Loucy (cell line): ENCODE measurements around the gene PLEKHA4.

Experiments
- H2AFZ ChIP-seq: fragments of 200-600 bp; sonication (generic); 2 replicates; pipeline ENCODE4 v1.6.0; 2016; ENCODE audit warnings: antibody characterized with exemption, mild to moderate bottlenecking, low read length, moderate library complexity
- H3F3A ChIP-seq: fragments of 200-600 bp; 2 replicates; pipeline ENCODE4 v1.6.0; 2016; ENCODE audit warnings: antibody characterized with exemption, low read depth, mild to moderate bottlenecking
- H3K27me3 ChIP-seq: fragments of 200-600 bp; sonication (generic); 2 replicates; pipeline ENCODE4 v1.6.1; 2014; ENCODE audit warnings: low read length, mild to moderate bottlenecking; ENCODE audit not compliant: insufficient read depth, poor library complexity, severe bottlenecking
- H3K36me3 ChIP-seq: fragments of 200-600 bp; sonication (generic); 2 replicates; pipeline ENCODE4 v1.6.1; 2016; ENCODE audit warnings: low read length; ENCODE audit not compliant: insufficient read depth
- H3K4me1 ChIP-seq: fragments of 200-600 bp; sonication (generic); 2 replicates; pipeline ENCODE4 v1.5.1; 2014; ENCODE audit warnings: low read length, mild to moderate bottlenecking; ENCODE audit not compliant: insufficient read depth, poor library complexity, severe bottlenecking
- H3K4me2 ChIP-seq: fragments of 200-600 bp; sonication (generic); 2 replicates; pipeline ENCODE4 v1.6.0; 2014; ENCODE audit warnings: antibody characterized with exemption, low read length, low read depth, mild to moderate bottlenecking; ENCODE audit not compliant: poor library complexity, severe bottlenecking
- H3K4me3 ChIP-seq: fragments of 200-600 bp; sonication (generic); 2 replicates; pipeline ENCODE4 v1.5.1; 2014; ENCODE audit warnings: low read length, mild to moderate bottlenecking, mixed read lengths; ENCODE audit not compliant: poor library complexity, severe bottlenecking
- H3K79me2 ChIP-seq: fragments of 200-600 bp; sonication (generic); 2 replicates; pipeline ENCODE4 v1.6.1; 2014; ENCODE audit warnings: low read length; ENCODE audit not compliant: insufficient read depth
- H3K9ac ChIP-seq: fragments of 200-600 bp; sonication (generic); 2 replicates; pipeline ENCODE4 v1.6.0; 2014; ENCODE audit warnings: mild to moderate bottlenecking, low read depth, low read length, moderate library complexity; ENCODE audit not compliant: poor library complexity, severe bottlenecking
- H3K9me2 ChIP-seq: fragments of 200-600 bp; sonication (generic); replicated peaks from 2 replicates; pipeline ENCODE4 v1.6.1; 2016; ENCODE audit warnings: low read depth, low read length, mixed read lengths
- H3K9me3 ChIP-seq: fragments of 200-600 bp; sonication (generic); 2 replicates; pipeline ENCODE4 v1.6.1; 2014; ENCODE audit warnings: mild to moderate bottlenecking, antibody characterized with exemption, low read length, low read depth; ENCODE audit not compliant: insufficient read depth
- H4K20me1 ChIP-seq: fragments of 200-600 bp; sonication (generic); 2 replicates; pipeline ENCODE4 v1.6.0; 2014; ENCODE audit warnings: antibody characterized with exemption, low read length, mild to moderate bottlenecking; ENCODE audit not compliant: insufficient read depth, poor library complexity, severe bottlenecking
- CTCF ChIP-seq: fragments of 200-600 bp; sonication (generic); conservative IDR thresholded peaks from 2 replicates; pipeline ENCODE4 v1.5.1; 2014; ENCODE audit warnings: mild to moderate bottlenecking, antibody characterized with exemption, low read length
- EZH2phosphoT487 ChIP-seq: fragments of 200-600 bp; IDR thresholded peaks from 2 replicates; pipeline ENCODE4 v1.6.1; 2018; ENCODE audit warnings: antibody characterized with exemption, mild to moderate bottlenecking, moderate library complexity, borderline replicate concordance

PLEKHA4 gene

GRCh38 chr19:48858984-48859710 lies 9.3 kb downstream of the PLEKHA4 start:
- no peaks in the 10 kb centered on the region for H3K36me3 ChIP-seq
- H3K9ac ChIP-seq: no peak overlapping the region
- no peaks in the 10 kb centered on the region for H3F3A ChIP-seq
- no peaks in the 10 kb centered on the region for H3K9me2 ChIP-seq
- H3K4me2 ChIP-seq: no peak overlapping the region
- no peaks in the 10 kb centered on the region for H4K20me1 ChIP-seq
- no peak overlapping the region for H3K4me3 ChIP-seq
- no peaks in the 10 kb centered on the region for H3K4me1 ChIP-seq
- H3K27me3 ChIP-seq: no peaks in the 10 kb centered on the region
- no peaks in the 10 kb centered on the region for H3K79me2 ChIP-seq
- no peak for TF ChIP-seq CTCF
- no peak for TF ChIP-seq EZH2phosphoT487
- no peaks in the 10 kb centered on the region for H3K9me3 ChIP-seq
- H2AFZ ChIP-seq: no peak overlapping the region

GRCh38 chr19:48856921-48857320 lies 11.5 kb downstream of the PLEKHA4 start:
- Histone ChIP-seq H3K9ac (no peak overlapping the region), H3K4me3 (no peak overlapping the region), H3K9me2 (no peaks in the 10 kb centered on the region), H3K79me2 (no peaks in the 10 kb centered on the region), H3K36me3 (no peaks in the 10 kb centered on the region), H3F3A (no peaks in the 10 kb centered on the region), H3K4me1 (no peaks in the 10 kb centered on the region), H3K9me3 (no peaks in the 10 kb centered on the region), H2AFZ (no peak overlapping the region; the same call in 1 of the 2 replicates), H3K27me3 (no peaks in the 10 kb centered on the region), H4K20me1 (no peaks in the 10 kb centered on the region), H3K4me2 (no peak overlapping the region)
- no peak for TF ChIP-seq CTCF
- TF ChIP-seq EZH2phosphoT487: no peak

- TF ChIP-seq EZH2phosphoT487: no peak
- TF ChIP-seq CTCF: no peak
- Histone ChIP-seq H4K20me1 (no peaks in the 10 kb centered on the region), H3K4me1 (no peaks in the 10 kb centered on the region), H3K79me2 (no peaks in the 10 kb centered on the region), H3K9me3 (no peaks in the 10 kb centered on the region), H3K9ac (no peak overlapping the region), H3K9me2 (no peaks in the 10 kb centered on the region), H3F3A (no peaks in the 10 kb centered on the region), H3K36me3 (no peaks in the 10 kb centered on the region), H3K4me3 (no peak overlapping the region), H2AFZ (no peak overlapping the region), H3K4me2 (no peak overlapping the region), H3K27me3 (no peaks in the 10 kb centered on the region)
Measured at GRCh38 chr19:48854103-48854502, 14.3 kb downstream of the PLEKHA4 start.
